Endothelial cell of umbilical vein (primary cell): Measurements from ENCODE around the gene DISP3.

Experiments
- EZH2 ChIP-seq: IDR thresholded peaks from 2 replicates; pipeline ENCODE4 v1.6.1; 2012; ENCODE audit warnings: borderline replicate concordance, low read depth, mild to moderate bottlenecking, moderate library complexity, low read length, inconsistent platforms; ENCODE audit not compliant: severe bottlenecking
- MYC ChIP-seq: IDR thresholded peaks from one replicate; pipeline ENCODE4 v1.6.1; 2011; ENCODE audit warnings: mild to moderate bottlenecking, low read depth, low read length
- POLR2A ChIP-seq: IDR thresholded peaks from 2 replicates; pipeline ENCODE4 v1.6.1; 2012; ENCODE audit warnings: low read depth, mild to moderate bottlenecking, control low read depth, low read length
- POLR2AphosphoS5 ChIP-seq: IDR thresholded peaks from 2 replicates; pipeline ENCODE4 v1.6.1; 2012; ENCODE audit warnings: low read depth, mild to moderate bottlenecking, control low read depth, low read length, moderate library complexity; ENCODE audit not compliant: insufficient read depth
- TF ChIP-seq, protein P1 (sequence below), 2 donors: IDR thresholded peaks; 1 replicate in 1 of 2; 2 replicates in 1 of 2; pipeline ENCODE4 v1.5.1; 2011; ENCODE audit warnings: low read length in 2 of 2, mild to moderate bottlenecking in 2 of 2, moderate library complexity in 2 of 2, control low read depth in 1 of 2, inconsistent platforms in 1 of 2, low read depth in 1 of 2; ENCODE audit not compliant: insufficient read depth in 1 of 2; ENCODE audit errors: extremely low read depth in 1 of 2

DNA sequence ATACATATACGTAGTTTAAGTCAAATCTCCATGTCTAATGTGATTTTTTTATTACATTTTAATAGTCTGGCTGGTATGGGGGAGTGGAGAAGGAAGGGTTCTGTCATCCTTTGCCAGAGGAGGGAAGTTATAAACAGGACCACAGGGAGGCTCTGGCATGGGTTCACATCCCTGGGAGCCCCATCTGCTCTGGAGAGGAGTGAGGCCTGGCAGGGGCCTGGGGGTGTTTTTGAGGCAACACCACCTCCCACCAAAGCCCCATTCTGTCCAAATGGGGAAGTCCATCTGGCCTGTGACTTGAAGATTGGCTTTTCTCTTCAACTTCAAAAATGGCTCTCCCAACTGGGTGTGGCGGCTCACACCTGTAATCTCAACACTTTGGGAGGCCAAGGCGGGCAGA is 15.8 kb downstream of the DISP3 start:
- TF ChIP-seq POLR2AphosphoS5 (no peak), POLR2A (no peak), EZH2 (no peak), MYC (no peak)
- TF ChIP-seq, protein P1, sequence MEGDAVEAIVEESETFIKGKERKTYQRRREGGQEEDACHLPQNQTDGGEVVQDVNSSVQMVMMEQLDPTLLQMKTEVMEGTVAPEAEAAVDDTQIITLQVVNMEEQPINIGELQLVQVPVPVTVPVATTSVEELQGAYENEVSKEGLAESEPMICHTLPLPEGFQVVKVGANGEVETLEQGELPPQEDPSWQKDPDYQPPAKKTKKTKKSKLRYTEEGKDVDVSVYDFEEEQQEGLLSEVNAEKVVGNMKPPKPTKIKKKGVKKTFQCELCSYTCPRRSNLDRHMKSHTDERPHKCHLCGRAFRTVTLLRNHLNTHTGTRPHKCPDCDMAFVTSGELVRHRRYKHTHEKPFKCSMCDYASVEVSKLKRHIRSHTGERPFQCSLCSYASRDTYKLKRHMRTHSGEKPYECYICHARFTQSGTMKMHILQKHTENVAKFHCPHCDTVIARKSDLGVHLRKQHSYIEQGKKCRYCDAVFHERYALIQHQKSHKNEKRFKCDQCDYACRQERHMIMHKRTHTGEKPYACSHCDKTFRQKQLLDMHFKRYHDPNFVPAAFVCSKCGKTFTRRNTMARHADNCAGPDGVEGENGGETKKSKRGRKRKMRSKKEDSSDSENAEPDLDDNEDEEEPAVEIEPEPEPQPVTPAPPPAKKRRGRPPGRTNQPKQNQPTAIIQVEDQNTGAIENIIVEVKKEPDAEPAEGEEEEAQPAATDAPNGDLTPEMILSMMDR (IDR thresholded peaks at IDR 0.05; ENCODE audit: extremely low read depth in 1 of 2, insufficient read depth in 1 of 2, low read depth in 1 of 2, low read length in 2 of 2), result no peak
